Measurements from ENCODE around the gene CHAF1A.
A peak's percentile ranks its signal among the peaks of the same experiment; 100 is the strongest.

Gene CHAF1A

GRCh38 chr19:4474514-4475022 is 72.1 kb downstream of the CHAF1A start (continued):
- 0 out of 2 replicates have a peak, but pooled peaks have one; percentile 33 for TF ChIP-seq ZBTB10 (tag by site-specific recombination; IDR thresholded peaks at IDR 0.05)
- no peak for TF ChIP-seq ZNF626 (tag by site-specific recombination; IDR thresholded peaks at IDR 0.05)
- 0 out of 2 replicates have a peak, but pooled peaks have one; percentile 7 for TF ChIP-seq ZBTB7A (tag by site-specific recombination; IDR thresholded peaks at IDR 0.05; ENCODE audit: low read depth)
- TF ChIP-seq ZBTB11 (tag by site-specific recombination; conservative IDR thresholded peaks at IDR 0.05; ENCODE audit: low read depth): peak; percentile 30; the same call in 1 of the 2 replicates
- TF ChIP-seq ZSCAN18 (tag by site-specific recombination; IDR thresholded peaks at IDR 0.05): no peak

GRCh38 chr19:4477034-4477801 is 74.8 kb downstream of the CHAF1A start:
- Histone ChIP-seq H3K4me3 (ENCODE audit: low read depth, low read length) (no peak overlapping the region), H3K27ac (ENCODE audit: extremely low read depth, low read depth, low read length) (peak overlapping the region; percentile 28; the same call in 1 of the 2 replicates), H3K4me1 (ENCODE audit: control insufficient read depth, insufficient read depth, low read length) (peaks cover 3% of the 10 kb centered on the region; the same call in 1 of the 2 replicates), H3K9me3 (ENCODE audit: control insufficient read depth, insufficient read depth, low read depth, low read length) (no peaks in the 10 kb centered on the region), H3K36me3 (ENCODE audit: control insufficient read depth in 2 of 2, insufficient read depth in 1 of 2, low read length in 2 of 2) (peaks cover 22 to 56% of the 10 kb centered on the region in 2 experiments)
- ChIA-PET POLR2A (interaction anchor here (1.5 kb wide), 1 partner anchor 22 kb away, joined by 3 read pairs; no protein-coding TSS in a partner anchor), CTCF (interaction anchor here (0.6 kb wide), 1 partner anchor 47 kb away, joined by 3 read pairs; no protein-coding TSS in a partner anchor)
- TF ChIP-seq KLF16 (tag by site-specific recombination; IDR thresholded peaks at IDR 0.05): no peak
- TF ChIP-seq ZFP3 (tag by site-specific recombination; IDR thresholded peaks at IDR 0.05; ENCODE audit: low read depth): no peak
- 0 out of 2 replicates have a peak, but pooled peaks have one; percentile 26 for TF ChIP-seq ZNF692 (tag by site-specific recombination; IDR thresholded peaks at IDR 0.05)
- TF ChIP-seq ZNF660 (tag by site-specific recombination; IDR thresholded peaks at IDR 0.05): no peak

GRCh38 chr19:4482721-4483364 is 80.4 kb downstream of the CHAF1A start:
- no peak overlapping the region for H3K27ac ChIP-seq (ENCODE audit: extremely low read depth, low read depth, low read length)
- no peaks in the 10 kb centered on the region for H3K9me3 ChIP-seq (ENCODE audit: control insufficient read depth, insufficient read depth, low read depth, low read length)
- H3K36me3 ChIP-seq (ENCODE audit: control insufficient read depth in 2 of 2, insufficient read depth in 1 of 2, low read length in 2 of 2): peaks cover 19 to 65% of the 10 kb centered on the region in 2 experiments
- ChIA-PET POLR2A (interaction anchor here (1.2 kb wide), 1 partner anchor 42 kb away, joined by 4 read pairs; no protein-coding TSS in a partner anchor), CTCF (no interaction called here)
- no peak overlapping the region for H3K4me3 ChIP-seq (ENCODE audit: low read depth, low read length)
- no peaks in the 10 kb centered on the region for H3K4me1 ChIP-seq (ENCODE audit: control insufficient read depth, insufficient read depth, low read length)
- TF ChIP-seq ZNF114 (tag by site-specific recombination; IDR thresholded peaks at IDR 0.05) (no peak), ZBTB7A (tag by site-specific recombination; IDR thresholded peaks at IDR 0.05; ENCODE audit: low read depth) (no peak), ZBTB10 (tag by site-specific recombination; IDR thresholded peaks at IDR 0.05) (no peak), SP2 (tag by site-specific recombination; IDR thresholded peaks at IDR 0.05) (no peak), ZNF157 (tag by site-specific recombination; IDR thresholded peaks at IDR 0.05) (no peak), ZSCAN23 (tag by site-specific recombination; IDR thresholded peaks at IDR 0.05) (no peak), ATF2 (tag by site-specific recombination; IDR thresholded peaks at IDR 0.05; ENCODE audit: low read depth) (no peak), ZNF223 (tag by site-specific recombination; IDR thresholded peaks at IDR 0.05) (no peak)

Measured in HEK293 (cell line).